Loucy (cell line): ENCODE measurements around the gene BTN1A1.

Source experiments
- CTCF ChIP-seq: fragments of 200-600 bp; sonication (generic); conservative IDR thresholded peaks from 2 replicates; pipeline ENCODE4 v1.5.1; 2014; ENCODE audit warnings: mild to moderate bottlenecking, antibody characterized with exemption, low read length
- EZH2phosphoT487 ChIP-seq: fragments of 200-600 bp; IDR thresholded peaks from 2 replicates; pipeline ENCODE4 v1.6.1; 2018; ENCODE audit warnings: antibody characterized with exemption, mild to moderate bottlenecking, moderate library complexity, borderline replicate concordance

- TF ChIP-seq CTCF = no peak
- TF ChIP-seq EZH2phosphoT487 = no peak
Measured at GRCh38 chr6:26452631-26453235, 47.4 kb upstream of the BTN1A1 start.
